Natural killer cell (primary cell): ENCODE measurements around the gene MBD3L2. TPM values are rescaled to one million over a fixed set of nuclear protein-coding genes. Genes with fewer than 3 reads are reported as not detected.

Experiments used
- ATAC-seq, 3 donors: fragments of 150-1000 bp in 2 of 3; fragments of 200-7000 bp in 1 of 3; cut with Tn5 transposase; 1 replicate in 1 of 3; 2 replicates in 2 of 3; pipeline ENCODE4 v1.10.0; 2021; ENCODE audit warnings: mild to moderate bottlenecking in 2 of 3, moderate library complexity in 2 of 3
- DNase-seq, 2 donors: peaks; one replicate each; pipeline versions ENCODE4 v3.0.0 to v3.0.0-alpha.2; 2013 to 2021; ENCODE audit warnings: mixed read lengths in 1 of 2
- H3K27ac ChIP-seq: one replicate; pipeline ENCODE4 v1.5.1; 2013; ENCODE audit warnings: mild to moderate bottlenecking, low read length
- H3K27me3 ChIP-seq: one replicate; pipeline ENCODE4 v1.6.1; 2013; ENCODE audit warnings: low read length; ENCODE audit not compliant: control insufficient read depth, insufficient read depth
- H3K36me3 ChIP-seq: one replicate; pipeline ENCODE4 v1.6.1; 2013; ENCODE audit warnings: low read length; ENCODE audit not compliant: control insufficient read depth, insufficient read depth
- H3K4me1 ChIP-seq: one replicate; pipeline ENCODE4 v1.6.1; 2013; ENCODE audit warnings: low read length; ENCODE audit not compliant: control insufficient read depth, insufficient read depth
- H3K4me3 ChIP-seq: one replicate; pipeline ENCODE4 v1.5.1; 2013; ENCODE audit warnings: low read length
- H3K9me3 ChIP-seq: one replicate; pipeline ENCODE4 v1.6.1; 2013; ENCODE audit warnings: low read length; ENCODE audit not compliant: control insufficient read depth, insufficient read depth
- H3K27ac Mint-ChIP-seq, 2 donors: one replicate each; pipeline ENCODE4 v1.8.0; 2022; ENCODE audit warnings: mild to moderate bottlenecking in 2 of 2, mixed read lengths in 2 of 2, moderate library complexity in 1 of 2
- H3K27me3 Mint-ChIP-seq, 2 donors: one replicate each; pipeline ENCODE4 v1.8.0; 2022; ENCODE audit warnings: low read depth in 2 of 2, mixed read lengths in 2 of 2
- H3K36me3 Mint-ChIP-seq: one replicate; pipeline ENCODE4 v1.8.0; 2022; ENCODE audit warnings: mixed read lengths
- H3K4me1 Mint-ChIP-seq, 2 donors: one replicate each; pipeline ENCODE4 v1.8.0; 2022; ENCODE audit warnings: mixed read lengths in 2 of 2
- H3K4me3 Mint-ChIP-seq: one replicate; pipeline ENCODE4 v1.8.0; 2022; ENCODE audit warnings: mild to moderate bottlenecking, moderate library complexity, mixed read lengths
- H3K9me3 Mint-ChIP-seq, 2 donors: one replicate each; pipeline ENCODE4 v1.8.0; 2022; ENCODE audit warnings: mixed read lengths in 2 of 2
- WGBS: methylation state at CpG from one replicate; pipeline ENCODE4 v1.1.7; 2013; ENCODE audit warnings: missing lambda C conversion rate; ENCODE audit not compliant: insufficient coverage; 5-methylcytosine and 5-hydroxymethylcytosine counted together
- intact Hi-C: fragments of 100-400 bp; cut with micrococcal nuclease; formaldehyde crosslinking; loops from one replicate; pipeline ENCODE4 v1.14.2; 2022
- total RNA-seq, 4 donors: library from RNA; stranded (reverse); fragments of 120-200 nt in 1 of 4; gene quantifications; one replicate each; pipeline versions ENCODE4 v1.2.3 to v1.2.4, GENCODE V29; 2013 to 2022
- TF ChIP-seq, protein P1 (sequence below): fragments of 200-600 bp; IDR thresholded peaks from one replicate; pipeline ENCODE4 v1.8.0; 2022; ENCODE audit warnings: antibody characterized with exemption

The MBD3L2 gene
- total RNA-seq, 3 donors from 2014 or later (not counting 1 experiment from before 2014, with no cell fraction given) = not detected

- Histone ChIP-seq H3K9me3 (peaks cover 48% of the 10 kb centered on the region), H3K36me3 (peaks cover 90% of the 10 kb centered on the region), H3K27me3 (no peaks in the 10 kb centered on the region), H3K27ac (no peak overlapping the region), H3K4me3 (no peak overlapping the region), H3K4me1 (no peaks in the 10 kb centered on the region)
- intact Hi-C loops = no loop called here
- no peaks in the 10 kb centered on the region for H3K27me3 Mint-ChIP-seq
- H3K9me3 Mint-ChIP-seq = peaks cover 10 to 15% of the 10 kb centered on the region in 2 donors
- DNase-seq (no peak), ATAC-seq (no peak)
- H3K4me3 Mint-ChIP-seq = no peak overlapping the region
- TF ChIP-seq, protein P1, sequence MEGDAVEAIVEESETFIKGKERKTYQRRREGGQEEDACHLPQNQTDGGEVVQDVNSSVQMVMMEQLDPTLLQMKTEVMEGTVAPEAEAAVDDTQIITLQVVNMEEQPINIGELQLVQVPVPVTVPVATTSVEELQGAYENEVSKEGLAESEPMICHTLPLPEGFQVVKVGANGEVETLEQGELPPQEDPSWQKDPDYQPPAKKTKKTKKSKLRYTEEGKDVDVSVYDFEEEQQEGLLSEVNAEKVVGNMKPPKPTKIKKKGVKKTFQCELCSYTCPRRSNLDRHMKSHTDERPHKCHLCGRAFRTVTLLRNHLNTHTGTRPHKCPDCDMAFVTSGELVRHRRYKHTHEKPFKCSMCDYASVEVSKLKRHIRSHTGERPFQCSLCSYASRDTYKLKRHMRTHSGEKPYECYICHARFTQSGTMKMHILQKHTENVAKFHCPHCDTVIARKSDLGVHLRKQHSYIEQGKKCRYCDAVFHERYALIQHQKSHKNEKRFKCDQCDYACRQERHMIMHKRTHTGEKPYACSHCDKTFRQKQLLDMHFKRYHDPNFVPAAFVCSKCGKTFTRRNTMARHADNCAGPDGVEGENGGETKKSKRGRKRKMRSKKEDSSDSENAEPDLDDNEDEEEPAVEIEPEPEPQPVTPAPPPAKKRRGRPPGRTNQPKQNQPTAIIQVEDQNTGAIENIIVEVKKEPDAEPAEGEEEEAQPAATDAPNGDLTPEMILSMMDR = no peak
- peaks cover 0 to 6% of the 10 kb centered on the region in 2 donors for H3K4me1 Mint-ChIP-seq
- 100% methylated on average over 1 of the region's 2 CpGs for WGBS
- H3K36me3 Mint-ChIP-seq = peaks cover 63% of the 10 kb centered on the region
- no peak overlapping the region for H3K27ac Mint-ChIP-seq
Measured at GRCh38 chr19:7078008-7078407, 28.9 kb downstream of the MBD3L2 start.

DNA sequence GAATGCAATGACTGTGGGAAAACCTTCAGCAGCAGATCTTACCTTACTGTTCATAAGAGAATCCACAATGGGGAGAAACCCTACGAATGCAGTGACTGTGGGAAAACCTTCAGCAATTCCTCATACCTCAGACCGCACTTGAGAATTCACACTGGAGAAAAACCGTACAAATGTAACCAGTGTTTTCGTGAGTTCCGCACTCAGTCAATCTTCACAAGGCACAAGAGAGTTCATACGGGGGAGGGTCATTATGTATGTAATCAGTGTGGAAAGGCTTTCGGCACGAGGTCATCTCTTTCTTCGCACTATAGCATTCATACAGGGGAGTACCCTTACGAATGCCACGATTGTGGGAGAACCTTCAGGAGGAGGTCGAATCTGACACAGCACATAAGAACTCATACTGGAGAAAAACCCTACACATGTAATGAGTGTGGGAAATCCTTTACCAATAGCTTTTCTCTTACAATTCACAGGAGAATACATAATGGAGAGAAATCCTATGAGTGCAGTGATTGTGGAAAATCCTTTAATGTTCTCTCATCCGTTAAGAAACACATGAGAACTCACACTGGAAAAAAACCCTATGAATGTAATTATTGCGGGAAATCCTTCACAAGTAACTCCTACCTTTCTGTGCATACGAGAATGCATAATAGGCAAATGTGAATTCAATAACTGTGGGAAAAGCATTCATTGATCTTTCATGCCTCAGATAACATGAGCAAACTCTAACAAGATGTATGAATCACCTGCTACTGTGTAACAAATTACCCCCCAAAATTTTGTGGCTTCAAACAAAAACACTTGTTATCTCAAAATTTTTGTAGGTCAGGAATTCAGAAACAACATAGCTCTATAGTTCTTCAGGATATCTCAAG is 34.2 kb downstream of the MBD3L2 start:
- DNase-seq (no peak), ATAC-seq (no peak)
- Mint-ChIP-seq H3K4me3 (no peak overlapping the region), H3K9me3 (peaks cover 13 to 16% of the 10 kb centered on the region in 2 donors), H3K27me3 (no peaks in the 10 kb centered on the region), H3K36me3 (peaks cover 60% of the 10 kb centered on the region), H3K27ac (no peak overlapping the region), H3K4me1 (no peaks in the 10 kb centered on the region)
- TF ChIP-seq, protein P1 = no peak
- H3K4me1 ChIP-seq = no peaks in the 10 kb centered on the region
- WGBS = 98% methylated on average over 12 of the region's 15 CpGs
- H3K4me3 ChIP-seq = no peak overlapping the region
- intact Hi-C loops = no loop called here
- H3K27ac ChIP-seq = no peak overlapping the region
- H3K9me3 ChIP-seq = peaks cover 84% of the 10 kb centered on the region
- no peaks in the 10 kb centered on the region for H3K27me3 ChIP-seq
- peaks cover 58% of the 10 kb centered on the region for H3K36me3 ChIP-seq

GRCh38 chr19:7088999-7089398 is 39.9 kb downstream of the MBD3L2 start:
- no peak for DNase-seq
- Mint-ChIP-seq H3K4me3 (no peak overlapping the region), H3K9me3 (peaks cover 7 to 10% of the 10 kb centered on the region in 2 donors), H3K27me3 (no peaks in the 10 kb centered on the region), H3K27ac (no peak overlapping the region), H3K36me3 (peaks cover 18% of the 10 kb centered on the region), H3K4me1 (no peaks in the 10 kb centered on the region)
- intact Hi-C loops = no loop called here
- Histone ChIP-seq H3K27me3 (no peaks in the 10 kb centered on the region), H3K27ac (no peak overlapping the region), H3K4me1 (no peaks in the 10 kb centered on the region), H3K4me3 (no peak overlapping the region), H3K36me3 (peaks cover 3% of the 10 kb centered on the region), H3K9me3 (peaks cover 79% of the 10 kb centered on the region)
- TF ChIP-seq, protein P1 = no peak
- ATAC-seq = no peak
- WGBS = 65% methylated on average over 6 of the region's 6 CpGs
